Gastrocnemius medialis (tissue), 4 donors: ENCODE data around the gene SWT1. TPM values are rescaled to one million over a fixed set of nuclear protein-coding genes. Genes with fewer than 3 reads are reported as not detected.

ENCODE experiments used
- ATAC-seq, 2 donors: fragments of 150-250 bp; one replicate each; pipeline ENCODE4 v1.9.1; 2016
- DNase-seq, 2 donors: peaks; one replicate each; pipeline ENCODE4 v3.0.0-alpha.2; 2019
- H3K27ac ChIP-seq, 4 donors: fragments of 200-600 bp; sonication (generic); 1 replicate in 1 of 4; 2 replicates in 3 of 4; pipeline ENCODE4 v1.5.1; 2016 to 2018; ENCODE audit warnings: mild to moderate bottlenecking in 2 of 4, moderate library complexity in 1 of 4
- H3K27me3 ChIP-seq, 3 donors: fragments of 200-600 bp; sonication (generic) in 2 of 3; 1 replicate in 1 of 3; 2 replicates in 2 of 3; pipeline versions ENCODE4 v1.5.1 to v1.6.0; 2016 to 2019; ENCODE audit warnings: mild to moderate bottlenecking in 1 of 3, moderate library complexity in 1 of 3
- H3K36me3 ChIP-seq, 2 donors: fragments of 200-600 bp; sonication (generic) in 1 of 2; one replicate each; pipeline ENCODE4 v1.5.1; 2017 to 2018
- H3K4me1 ChIP-seq, 2 donors: fragments of 200-600 bp; sonication (generic) in 1 of 2; one replicate each; pipeline ENCODE4 v1.5.1; 2016 to 2017; ENCODE audit warnings: mild to moderate bottlenecking in 2 of 2
- H3K4me3 ChIP-seq, 4 donors: fragments of 200-600 bp; sonication (generic) in 3 of 4; 1 replicate in 1 of 4; 2 replicates in 3 of 4; pipeline ENCODE4 v1.5.1; 2016 to 2019; ENCODE audit warnings: mild to moderate bottlenecking in 2 of 4
- H3K9me3 ChIP-seq, 3 donors: fragments of 200-600 bp; sonication (generic) in 2 of 3; 1 replicate in 1 of 3; 2 replicates in 2 of 3; pipeline ENCODE4 v1.5.1; 2016 to 2019
- POLR2A ChIP-seq, 2 donors: fragments of 450-650 bp; IDR thresholded peaks; one replicate each; pipeline ENCODE4 v1.6.1; 2017; ENCODE audit warnings: antibody characterized with exemption in 2 of 2, mild to moderate bottlenecking in 2 of 2, moderate library complexity in 2 of 2
- in situ Hi-C, 4 donors: fragments of 200-750 bp; cut with MboI; loops; one replicate each; pipeline versions ENCODE4 v1.15.0 to v1.8.0; 2017; ENCODE audit warnings: low sequenced_read_pairs in 4 of 4
- intact Hi-C: fragments of 100-400 bp; cut with DNase I; formaldehyde crosslinking; loops from one replicate; pipeline ENCODE4 v1.15.1; 2023; ENCODE audit warnings: low total_unique reads
- total RNA-seq, 4 donors: library from RNA; depleted of rRNA; stranded (reverse); fragments of >200 nt; gene quantifications; one replicate each; pipeline versions ENCODE4 v1.1.0 to v1.2.3, GENCODE V29; 2016
- TF ChIP-seq, protein P1 (sequence below), 5 experiments: fragments of 450-650 bp in 3 of 5; fragments of 200-600 bp in 2 of 5; sonication (generic) in 2 of 5; IDR thresholded peaks in 4 of 5; conservative IDR thresholded peaks in 1 of 5; 1 replicate in 4 of 5; 2 replicates in 1 of 5; pipeline ENCODE4 v1.5.1; 2016 to 2019; ENCODE audit warnings: antibody characterized with exemption in 5 of 5, mild to moderate bottlenecking in 3 of 5, moderate library complexity in 3 of 5

The SWT1 gene
- total RNA-seq, 4 donors from 2014 or later = 3.4 to 6.2 (median 4.6) TPM

DNA sequence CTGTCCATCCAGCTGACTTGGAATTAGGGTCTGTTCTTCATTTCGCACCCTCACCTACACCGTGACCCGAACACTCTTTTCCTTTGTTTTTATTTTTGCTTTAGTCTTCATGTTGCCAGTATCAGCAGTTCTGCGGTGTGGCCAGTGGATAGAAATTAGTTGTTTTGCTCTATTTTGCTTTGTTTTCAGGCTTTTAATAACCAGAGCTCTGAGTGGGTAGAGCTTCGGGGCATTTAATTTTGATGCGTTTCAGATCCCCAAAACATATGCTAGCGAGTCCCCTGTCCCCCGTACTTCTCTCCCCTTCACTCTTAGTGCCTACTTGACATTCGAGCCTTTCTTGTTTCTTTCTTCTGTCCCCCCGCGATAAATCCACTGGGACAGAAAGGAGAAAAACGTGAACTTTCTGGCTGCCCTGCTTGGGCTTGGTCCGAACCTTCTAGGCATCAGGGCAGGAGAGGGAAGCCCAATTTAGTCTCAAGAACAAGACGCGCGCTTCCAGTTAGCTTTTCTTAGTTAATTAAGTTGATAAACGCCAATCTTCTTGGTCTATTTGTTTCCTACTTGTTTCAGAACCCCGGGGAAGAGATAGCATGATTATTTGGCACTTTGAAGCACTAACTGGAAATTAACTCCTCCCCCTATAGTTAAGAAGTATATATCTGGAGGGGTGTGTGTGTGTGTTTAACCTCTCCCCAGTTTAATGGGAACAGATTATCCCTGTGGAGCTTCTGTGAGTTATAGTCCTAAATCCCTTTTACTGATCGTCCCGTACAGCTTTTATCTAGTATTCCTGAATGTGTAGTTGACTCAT is 839 bp downstream of the SWT1 start:
- H3K4me3 ChIP-seq = peak overlapping the region; percentile 69 to 99 (median 86)
- peaks cover 0 to 14% of the 10 kb centered on the region in 2 donors for H3K36me3 ChIP-seq
- peak in 1 of 2 donors; percentile 3 for DNase-seq
- H3K27ac ChIP-seq = peak overlapping the region; percentile 93 to 99 (median 98)
- in situ Hi-C loops = loop anchor here (5.0 to 25.0 kb wide), 5 partner anchors 157 to 1217 kb away; partner anchors contain the start of genes EDEM3 (in 3 of the 4), IVNS1ABP (in 1 of the 4), ODR4 (in 1 of the 4) and TPR (in 1 of the 4)
- H3K27me3 ChIP-seq = no peaks in the 10 kb centered on the region
- H3K9me3 ChIP-seq = no peaks in the 10 kb centered on the region
- TF ChIP-seq, protein P1, sequence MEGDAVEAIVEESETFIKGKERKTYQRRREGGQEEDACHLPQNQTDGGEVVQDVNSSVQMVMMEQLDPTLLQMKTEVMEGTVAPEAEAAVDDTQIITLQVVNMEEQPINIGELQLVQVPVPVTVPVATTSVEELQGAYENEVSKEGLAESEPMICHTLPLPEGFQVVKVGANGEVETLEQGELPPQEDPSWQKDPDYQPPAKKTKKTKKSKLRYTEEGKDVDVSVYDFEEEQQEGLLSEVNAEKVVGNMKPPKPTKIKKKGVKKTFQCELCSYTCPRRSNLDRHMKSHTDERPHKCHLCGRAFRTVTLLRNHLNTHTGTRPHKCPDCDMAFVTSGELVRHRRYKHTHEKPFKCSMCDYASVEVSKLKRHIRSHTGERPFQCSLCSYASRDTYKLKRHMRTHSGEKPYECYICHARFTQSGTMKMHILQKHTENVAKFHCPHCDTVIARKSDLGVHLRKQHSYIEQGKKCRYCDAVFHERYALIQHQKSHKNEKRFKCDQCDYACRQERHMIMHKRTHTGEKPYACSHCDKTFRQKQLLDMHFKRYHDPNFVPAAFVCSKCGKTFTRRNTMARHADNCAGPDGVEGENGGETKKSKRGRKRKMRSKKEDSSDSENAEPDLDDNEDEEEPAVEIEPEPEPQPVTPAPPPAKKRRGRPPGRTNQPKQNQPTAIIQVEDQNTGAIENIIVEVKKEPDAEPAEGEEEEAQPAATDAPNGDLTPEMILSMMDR (IDR thresholded peaks at IDR 0.05 in 4 of 5, conservative IDR thresholded peaks at IDR 0.05 in 1 of 5) = no peak
- TF ChIP-seq POLR2A (IDR thresholded peaks at IDR 0.05) = no peak
- H3K4me1 ChIP-seq = peaks cover 25 to 36% of the 10 kb centered on the region in 2 donors
- no peak for ATAC-seq
- intact Hi-C loops = loop anchor here (1.0 to 5.0 kb wide), 8 partner anchors 113 to 1686 kb away; partner anchors contain the start of genes ARPC5, EDEM3, IVNS1ABP and NIBAN1

DNA sequence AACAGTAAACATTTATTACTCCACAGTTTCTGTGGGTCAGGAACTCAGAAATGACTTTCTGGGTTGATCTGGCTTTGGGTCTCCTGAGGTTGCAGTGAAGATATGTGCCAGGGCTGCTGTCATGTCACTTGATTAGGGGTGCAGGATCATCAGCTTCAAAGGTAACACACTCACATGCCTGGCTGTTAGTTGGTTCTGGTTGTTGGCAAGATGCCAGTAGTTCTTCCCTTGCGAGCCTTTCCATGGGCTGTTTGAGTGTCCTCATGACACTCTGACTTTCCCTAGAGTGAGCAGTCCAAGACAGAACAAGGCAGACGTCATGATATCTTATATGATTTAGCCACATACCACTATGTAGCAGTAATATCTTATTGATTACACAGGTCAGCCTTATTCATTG is 1.8 kb downstream of the SWT1 start:
- peaks cover 0 to 22% of the 10 kb centered on the region in 2 donors for H3K36me3 ChIP-seq
- no peaks in the 10 kb centered on the region for H3K9me3 ChIP-seq
- H3K4me3 ChIP-seq = no peak overlapping the region
- H3K27me3 ChIP-seq = no peaks in the 10 kb centered on the region
- H3K4me1 ChIP-seq = peaks cover 25 to 31% of the 10 kb centered on the region in 2 donors
- intact Hi-C loops = loop anchor here (5.0 kb wide), 4 partner anchors 186 to 1686 kb away; partner anchors contain the start of genes ARPC5, NIBAN1 and SMG7
- TF ChIP-seq POLR2A (IDR thresholded peaks at IDR 0.05) = no peak
- TF ChIP-seq, protein P1 (IDR thresholded peaks at IDR 0.05 in 4 of 5, conservative IDR thresholded peaks at IDR 0.05 in 1 of 5) = no peak
- DNase-seq (no peak), ATAC-seq (no peak)
- peak overlapping the region in 1 of 4 donors; percentile 7 for H3K27ac ChIP-seq
- in situ Hi-C loops = loop anchor here (5.0 to 25.0 kb wide), 5 partner anchors 156 to 1216 kb away; partner anchors contain the start of genes EDEM3 (in 3 of the 4), IVNS1ABP (in 1 of the 4), ODR4 (in 1 of the 4) and TPR (in 1 of the 4)

DNA sequence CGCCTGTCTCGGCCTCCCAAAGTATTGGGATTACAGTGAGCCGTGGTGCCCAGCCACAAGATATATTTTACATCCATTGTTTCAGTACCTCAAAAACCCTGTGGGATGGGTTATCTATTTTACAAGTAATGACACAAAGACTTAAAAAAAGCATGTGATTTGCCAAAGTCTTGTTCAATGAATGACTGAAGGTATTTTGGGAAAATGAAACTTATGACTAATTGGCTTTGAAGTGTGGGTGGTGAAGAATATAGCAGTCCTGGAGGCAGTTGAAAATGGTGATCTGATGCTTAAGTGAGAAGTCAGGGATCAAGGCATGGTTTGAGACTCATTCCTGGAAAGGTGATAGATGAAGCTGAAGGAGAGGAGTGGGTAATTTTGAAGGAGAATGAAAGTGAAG is 3.0 kb downstream of the SWT1 start:
- ATAC-seq = no peak
- peaks cover 0 to 28% of the 10 kb centered on the region in 2 donors for H3K36me3 ChIP-seq
- in situ Hi-C loops (loop anchor here (5.0 to 25.0 kb wide), 5 partner anchors 155 to 1215 kb away; partner anchors contain the start of genes EDEM3 (in 3 of the 4), IVNS1ABP (in 1 of the 4), ODR4 (in 1 of the 4) and TPR (in 1 of the 4)), intact Hi-C loops (loop anchor here (5.0 kb wide), 4 partner anchors 188 to 1688 kb away; partner anchors contain the start of genes ARPC5, NIBAN1 and SMG7)
- TF ChIP-seq POLR2A (IDR thresholded peaks at IDR 0.05) = no peak
- TF ChIP-seq, protein P1 (IDR thresholded peaks at IDR 0.05 in 4 of 5, conservative IDR thresholded peaks at IDR 0.05 in 1 of 5) = no peak
- no peak for DNase-seq
- no peak overlapping the region for H3K4me3 ChIP-seq
- H3K9me3 ChIP-seq = no peaks in the 10 kb centered on the region
- H3K27ac ChIP-seq = no peak overlapping the region
- H3K4me1 ChIP-seq = peaks cover 18 to 20% of the 10 kb centered on the region in 2 donors
- no peaks in the 10 kb centered on the region for H3K27me3 ChIP-seq

DNA sequence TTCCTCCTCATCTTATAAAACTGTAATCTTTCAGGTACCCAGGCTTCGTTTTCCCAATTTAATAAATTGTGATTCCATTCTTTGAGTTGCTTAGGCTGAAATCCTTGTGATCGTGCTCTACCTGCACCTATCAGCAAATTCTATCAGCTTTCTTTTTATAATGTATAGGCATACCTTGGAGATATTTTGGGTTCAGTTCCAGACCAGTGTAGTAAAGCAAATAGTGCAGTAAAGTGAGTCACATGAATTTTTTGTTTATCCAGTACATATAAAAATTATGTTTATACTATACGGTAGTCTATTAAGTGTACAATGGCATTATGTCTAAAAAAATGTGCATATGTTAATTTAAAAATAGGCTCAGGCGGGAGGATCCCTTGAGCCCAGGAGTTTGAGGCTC is 5.5 kb downstream of the SWT1 start:
- Histone ChIP-seq H3K9me3 (no peaks in the 10 kb centered on the region), H3K27me3 (no peaks in the 10 kb centered on the region), H3K27ac (no peak overlapping the region), H3K4me3 (no peak overlapping the region), H3K4me1 (peaks cover 10 to 11% of the 10 kb centered on the region in 2 donors), H3K36me3 (peaks cover 0 to 41% of the 10 kb centered on the region in 2 donors)
- DNase-seq (no peak), ATAC-seq (no peak)
- in situ Hi-C loops = loop anchor here in 2 of 4 donors (25.0 kb wide), 1 partner anchor 400 kb away; the partner anchor contains the start of gene EDEM3 (in 2 of the 2)
- no peak for TF ChIP-seq POLR2A (IDR thresholded peaks at IDR 0.05)
- TF ChIP-seq, protein P1 (IDR thresholded peaks at IDR 0.05 in 4 of 5, conservative IDR thresholded peaks at IDR 0.05 in 1 of 5) = no peak
- intact Hi-C loops = no loop called here
